Neural progenitor cell (in vitro differentiated cells): ENCODE data around the gene ZNF658. TPM values are rescaled to one million over a fixed set of nuclear protein-coding genes. Genes with fewer than 3 reads are reported as not detected.

Source experiments
- small RNA-seq: library from RNA; depleted of rRNA; stranded (forward); fragments of <200 nt; gene quantifications from one replicate; pipeline ENCODE3, GENCODE V24; 2015
- total RNA-seq: library from RNA; depleted of rRNA; stranded (reverse); fragments of >200 nt; gene quantifications from 2 replicates; pipeline ENCODE4 v1.2.3, GENCODE V29; 2015; ENCODE audit warnings: low replicate concordance

Gene ZNF658
- total RNA-seq, 1 donor from 2014 or later: 16.9 TPM

Small RNAs within 50 kb of the gene (small RNA-seq; reads per million reads assigned to genes)
- not detected for gene AL353770.2

Other genes with a start within 250 kb of the ZNF658 start
- gene SPATA31A3, start 91.8 kb downstream of the ZNF658 start, total RNA-seq: not detected in 2 replicates